COR-L47 (cell line): ENCODE measurements around the gene CFC1B.
"Not testable (repeated sequence)": the region's sequence is repeated elsewhere in the genome, so short reads cannot be mapped to it uniquely, and the experiment has no call there.

Source experiments
- DNase-seq: peaks from one replicate; lab custom pipeline; 2025; lab: John Stamatoyannopoulos, UW

CFC1B gene

DNA sequence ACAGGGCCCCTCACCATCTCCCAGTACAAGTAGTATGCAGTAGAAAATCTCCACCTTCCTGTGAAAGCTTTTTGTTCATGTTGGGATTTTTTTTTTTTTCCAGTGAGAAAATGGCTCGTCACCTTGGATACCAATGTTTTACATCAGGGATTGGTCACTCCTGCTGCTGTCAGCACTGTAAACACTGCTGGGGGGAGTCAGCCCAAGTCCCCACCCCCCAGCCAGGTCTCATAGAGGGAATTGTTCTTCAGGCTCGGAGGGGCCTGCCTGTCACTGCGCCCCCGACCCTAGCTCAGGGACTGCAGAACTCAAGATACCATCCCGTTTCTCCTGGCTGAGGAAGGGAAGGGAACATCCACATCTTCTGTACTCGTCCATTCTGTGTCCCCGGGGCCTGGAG is at the start of gene CFC1B:
Gene CFC1B (plus strand): TSS at position 231 of the 400 bp plus-strand sequence. CDS start 263 bp downstream, outside the sequence.
- DNase-seq = not testable (repeated sequence)

DNA sequence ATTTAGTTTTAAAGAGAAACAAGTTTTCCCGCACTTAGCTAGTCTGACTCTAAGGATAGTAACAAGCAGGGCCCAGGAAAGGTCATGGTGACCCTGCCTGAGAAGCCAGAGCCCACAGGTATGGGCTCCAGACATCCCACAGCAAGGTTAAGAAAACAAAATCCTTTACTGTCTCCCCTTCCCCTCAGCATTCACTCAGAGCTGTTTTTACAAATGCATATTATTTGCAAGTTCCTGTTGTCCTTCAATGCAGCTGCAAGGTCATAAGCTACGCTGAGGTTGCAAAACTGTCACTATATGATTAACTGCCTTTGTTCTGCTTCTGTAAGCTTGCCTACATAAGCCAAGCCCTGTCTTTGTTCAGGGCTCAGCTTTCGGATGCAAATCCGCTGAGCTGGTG is 29.9 kb upstream of the CFC1B start:
- DNase-seq = not testable (repeated sequence)

DNA sequence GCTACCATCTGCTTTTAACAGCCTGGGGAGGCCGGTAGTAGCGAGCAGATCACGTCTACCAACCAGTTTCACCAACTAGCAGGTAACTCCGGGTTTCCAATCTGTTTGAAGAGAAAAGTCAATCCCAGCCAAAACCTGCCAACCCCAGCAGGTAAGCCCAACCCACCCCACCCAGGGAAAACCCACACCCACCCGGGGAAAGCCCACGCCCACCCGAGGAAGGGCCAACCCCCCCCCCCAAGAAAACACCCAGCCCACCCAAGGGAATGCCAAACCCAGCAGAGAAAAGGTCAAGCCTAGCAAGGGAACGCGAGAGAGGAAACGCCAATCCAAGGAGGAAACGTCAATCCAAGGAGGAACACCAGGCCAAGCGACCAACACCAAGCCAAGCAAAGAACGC is 11.8 kb upstream of the CFC1B start, which contains the start of gene POTEI:
Gene POTEI (minus strand): TSS at position 101 of the 400 bp plus-strand sequence. CDS start 93 bp downstream, at position 8.
- not testable (repeated sequence) for DNase-seq

DNA sequence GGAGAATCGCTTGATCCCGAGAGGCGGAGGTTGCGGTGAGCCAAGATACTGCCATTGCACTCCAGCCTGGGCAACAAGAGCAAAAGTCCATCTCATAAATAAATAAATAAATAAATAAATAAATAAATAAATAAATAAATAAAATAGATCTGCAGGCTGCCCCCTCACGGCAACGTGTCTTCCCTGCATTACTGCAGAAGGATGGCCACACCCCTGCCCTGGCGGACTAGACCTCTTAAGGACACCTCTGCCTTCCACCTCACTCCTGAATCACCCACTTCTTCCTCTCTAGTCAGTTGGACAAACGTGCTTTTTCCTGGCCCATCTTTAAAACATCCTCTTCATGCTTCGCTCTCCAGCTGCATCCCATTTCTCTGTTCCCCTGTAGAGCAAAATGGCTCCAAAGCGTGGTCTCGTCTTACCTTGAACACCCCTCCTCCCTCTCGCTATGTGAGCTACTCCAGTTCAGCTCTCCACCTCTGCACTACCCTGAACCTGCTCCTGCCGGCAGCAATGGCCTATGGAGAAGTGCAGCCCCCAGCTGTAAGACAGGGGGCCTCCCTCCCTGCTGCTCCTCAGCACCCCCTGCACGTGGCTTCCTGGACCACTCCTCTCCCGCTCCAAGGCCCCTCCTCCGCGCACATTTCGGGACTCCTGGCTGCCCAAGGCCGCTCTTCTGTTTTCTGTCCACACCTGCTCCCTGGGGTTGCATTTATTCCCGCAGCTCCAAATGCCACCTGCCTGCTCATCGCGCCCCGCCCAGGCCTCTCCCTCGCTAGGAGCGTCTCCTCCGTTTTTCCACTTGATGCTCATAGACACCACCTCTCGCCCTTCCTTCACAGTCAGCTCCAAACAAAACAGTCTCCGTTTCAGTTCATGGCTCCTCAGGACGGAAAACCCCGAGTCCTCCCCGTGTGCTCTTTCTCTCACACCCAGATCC is 9.9 kb upstream of the CFC1B start:
- not testable (repeated sequence) for DNase-seq

DNA sequence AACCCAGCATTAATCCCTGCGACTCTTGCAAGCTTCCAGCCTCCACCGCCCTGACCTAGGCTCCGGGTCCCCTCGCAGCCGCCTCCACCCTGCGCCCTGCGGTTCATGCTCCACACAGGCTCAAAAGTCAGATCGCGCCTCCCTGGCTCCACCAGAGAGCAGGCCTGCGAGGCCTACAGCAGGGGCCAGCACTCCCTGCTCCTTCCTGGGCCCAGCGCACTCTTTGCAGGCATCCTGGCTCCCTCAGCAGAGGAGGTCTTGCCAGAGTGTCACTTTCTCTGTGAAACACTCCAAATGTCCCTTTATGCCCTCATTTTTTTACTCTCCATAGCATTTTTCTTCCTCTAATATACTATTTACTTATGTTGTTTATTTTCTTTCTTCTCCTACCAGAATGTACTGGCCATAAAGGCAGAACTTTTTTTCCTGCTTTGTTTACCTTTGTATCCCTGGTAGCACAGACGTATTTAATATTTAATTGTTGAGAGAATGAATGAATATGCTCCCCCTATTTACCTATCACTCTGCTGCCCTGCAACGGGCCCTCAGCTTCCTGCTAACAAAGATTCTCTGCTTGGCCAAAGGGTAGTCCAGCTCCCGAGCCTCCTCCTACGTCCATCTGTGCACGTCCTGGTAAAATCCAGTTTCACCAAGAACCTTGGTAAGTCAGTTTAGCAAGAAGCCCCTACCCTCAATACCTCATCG is 9.1 kb upstream of the CFC1B start:
- DNase-seq = not testable (repeated sequence)

DNA sequence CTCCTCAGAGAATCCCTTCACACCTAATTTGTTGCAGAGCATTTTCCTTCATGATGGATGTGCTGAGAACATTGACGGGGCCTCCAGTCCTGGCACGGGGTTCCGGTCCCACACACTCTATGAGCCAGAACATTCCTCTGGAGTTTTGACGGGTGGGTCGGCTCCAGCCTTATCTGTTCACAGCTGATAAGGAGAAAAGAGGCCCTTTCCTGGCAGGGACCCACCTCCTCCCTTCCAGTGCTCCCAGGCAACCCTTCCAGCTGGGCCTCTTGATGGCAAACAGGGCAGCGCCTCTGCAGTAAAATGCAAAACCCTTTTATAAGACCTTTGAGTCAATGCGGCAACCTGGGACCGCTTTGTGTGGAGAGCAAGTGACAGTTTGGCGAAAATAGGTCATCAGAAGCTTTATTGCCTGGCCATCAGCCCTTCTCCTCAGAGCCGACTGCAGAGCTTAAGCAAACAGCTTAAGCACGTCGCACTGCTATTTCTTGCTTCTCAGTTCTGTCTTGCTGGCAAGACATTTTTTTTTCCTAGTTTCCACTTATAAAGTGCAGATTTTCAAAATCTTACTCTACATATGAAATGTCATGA is 2.4 kb upstream of the CFC1B start:
- not testable (repeated sequence) for DNase-seq

DNA sequence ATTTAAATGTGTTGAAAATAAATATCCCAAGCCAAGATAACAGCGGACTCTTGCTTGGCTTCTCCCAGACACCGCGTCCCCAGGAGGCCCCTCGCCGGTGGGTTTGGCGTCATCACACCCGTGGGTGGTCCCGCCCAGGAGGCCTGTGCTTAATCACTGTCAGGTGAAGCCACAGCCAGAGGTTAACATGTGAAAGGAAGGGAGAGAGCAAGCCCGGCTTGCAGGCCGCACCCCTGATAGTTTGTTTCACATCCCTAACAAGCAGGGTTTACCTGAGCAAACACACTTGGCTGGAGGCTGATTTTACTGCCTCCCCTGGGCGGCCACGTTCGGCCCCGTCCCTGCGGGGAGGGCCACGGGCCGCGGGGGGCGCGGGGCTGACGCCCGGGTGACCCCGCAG is 1.4 kb downstream of the CFC1B start:
- DNase-seq = not testable (repeated sequence)

DNA sequence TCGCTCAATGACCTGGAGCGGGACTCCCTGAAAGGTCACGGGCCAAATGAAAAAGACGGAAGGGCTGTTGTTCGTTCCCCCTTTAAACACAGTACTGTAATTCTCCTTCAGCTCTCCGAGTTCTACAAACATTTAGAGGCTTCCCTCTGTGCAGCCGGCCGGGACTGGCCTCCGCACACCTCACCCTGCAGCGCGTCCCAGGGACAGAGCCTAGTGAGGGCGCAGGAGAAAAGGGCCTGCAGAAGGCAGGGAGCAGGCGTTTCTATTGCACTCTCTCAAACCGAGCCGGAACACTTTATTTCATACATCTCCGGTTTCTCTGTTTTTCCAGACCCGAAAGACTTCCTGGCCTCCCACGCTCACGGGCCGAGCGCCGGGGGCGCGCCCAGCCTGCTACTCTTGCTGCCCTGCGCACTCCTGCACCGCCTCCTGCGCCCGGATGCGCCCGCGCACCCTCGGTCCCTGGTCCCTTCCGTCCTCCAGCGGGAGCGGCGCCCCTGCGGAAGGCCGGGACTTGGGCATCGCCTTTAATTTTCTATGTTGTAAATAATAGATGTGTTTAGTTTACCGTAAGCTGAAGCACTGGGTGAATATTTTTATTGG is 6.4 kb downstream of the CFC1B start:
- DNase-seq = not testable (repeated sequence)

DNA sequence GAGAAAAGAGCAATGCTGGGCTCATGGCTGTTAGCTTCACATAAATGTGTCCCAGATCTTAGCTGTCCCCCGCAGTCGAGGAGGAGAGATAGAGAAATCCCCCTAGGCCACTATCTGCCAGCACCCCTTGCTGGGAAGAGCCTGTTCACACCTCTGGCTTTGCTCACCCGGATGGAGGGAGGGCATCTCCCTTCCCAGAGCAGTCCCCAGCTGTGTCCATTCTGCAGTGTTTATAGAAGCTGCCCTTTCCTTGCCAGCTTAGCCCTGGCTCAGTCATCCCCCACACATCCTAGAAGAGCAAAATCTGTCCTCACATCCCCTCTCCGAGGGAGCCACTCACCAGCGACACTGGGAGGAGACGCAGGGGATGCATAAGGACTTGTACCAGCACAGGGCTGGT is 8.5 kb downstream of the CFC1B start:
- not testable (repeated sequence) for DNase-seq

DNA sequence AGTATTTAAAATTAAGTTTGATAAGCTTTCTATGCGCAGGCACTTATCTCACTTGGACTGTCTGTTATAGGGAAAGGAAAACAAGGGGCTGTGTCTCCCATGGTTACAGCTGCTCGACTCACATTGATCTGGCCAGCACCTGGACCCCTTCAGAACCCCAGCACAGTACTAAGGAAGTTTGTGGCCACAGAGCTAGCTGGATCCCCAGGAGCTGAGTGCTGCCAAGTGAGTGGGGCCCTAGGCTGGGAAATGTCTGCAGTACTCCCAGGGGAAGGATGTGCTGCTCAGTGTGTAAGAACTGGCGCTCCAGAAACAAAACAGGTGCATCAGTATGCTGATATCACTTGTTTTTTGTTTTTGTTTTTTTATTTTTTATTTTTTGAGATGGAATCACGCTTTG is 9.2 kb downstream of the CFC1B start:
- DNase-seq = not testable (repeated sequence)

DNA sequence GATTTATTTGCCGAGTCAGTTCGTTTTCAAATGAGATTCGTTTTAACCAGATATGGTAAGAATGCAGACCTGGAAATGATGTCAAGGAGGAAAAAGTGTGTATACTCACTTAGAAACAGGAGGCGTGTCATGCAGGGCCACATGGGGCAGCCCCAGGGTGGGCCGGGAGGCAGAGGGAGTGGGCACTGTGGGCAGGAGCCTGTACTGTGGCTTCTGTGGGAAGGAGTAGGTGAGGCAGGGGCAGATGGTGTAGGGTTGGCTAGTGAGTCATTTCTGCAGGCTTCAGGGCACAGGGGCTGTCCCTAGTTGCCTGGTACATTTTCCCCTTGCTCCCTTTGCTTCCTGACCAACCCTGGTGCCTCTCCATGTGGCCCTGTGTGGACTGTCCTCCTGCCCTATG is 10.2 kb downstream of the CFC1B start:
- DNase-seq = not testable (repeated sequence)

DNA sequence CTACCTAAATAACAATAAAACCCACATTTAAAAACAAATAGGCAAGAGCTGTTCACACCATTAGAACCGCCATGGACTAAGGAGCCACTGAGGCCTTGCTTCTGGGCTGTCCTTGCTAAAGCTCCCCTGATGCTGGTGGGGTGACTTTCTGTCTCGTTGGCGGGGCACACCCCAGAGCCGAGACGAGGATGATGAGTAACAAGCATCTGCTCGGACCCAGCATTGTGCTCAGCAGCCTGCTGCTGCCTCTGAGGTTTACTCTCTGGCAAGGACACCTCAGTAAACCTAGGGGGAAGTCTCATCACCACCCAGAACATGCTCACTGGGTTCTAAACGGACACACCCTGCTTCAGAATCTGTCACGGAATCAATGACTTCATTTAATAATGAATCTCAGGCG is 10.7 kb downstream of the CFC1B start:
- not testable (repeated sequence) for DNase-seq

DNA sequence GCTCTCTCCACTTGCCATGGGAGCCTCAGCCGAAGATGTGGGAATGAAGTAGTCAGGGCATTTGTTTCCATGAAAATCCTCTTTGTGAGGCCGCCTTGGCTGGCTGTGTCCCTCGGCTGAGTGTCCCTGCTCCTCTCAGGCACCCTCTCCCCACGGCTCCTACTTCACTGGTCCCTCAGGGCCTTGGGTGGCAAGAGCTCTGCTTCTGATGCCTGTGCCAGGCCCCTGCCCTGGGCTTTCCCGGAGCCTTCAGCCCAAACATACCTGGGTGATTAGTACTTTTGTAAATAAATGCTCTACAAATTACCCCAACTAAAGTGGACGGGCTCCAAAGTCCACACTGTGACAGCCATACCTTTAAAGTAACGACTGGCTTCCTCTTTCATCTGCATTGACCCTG is 15.6 kb downstream of the CFC1B start:
- DNase-seq = not testable (repeated sequence)

DNA sequence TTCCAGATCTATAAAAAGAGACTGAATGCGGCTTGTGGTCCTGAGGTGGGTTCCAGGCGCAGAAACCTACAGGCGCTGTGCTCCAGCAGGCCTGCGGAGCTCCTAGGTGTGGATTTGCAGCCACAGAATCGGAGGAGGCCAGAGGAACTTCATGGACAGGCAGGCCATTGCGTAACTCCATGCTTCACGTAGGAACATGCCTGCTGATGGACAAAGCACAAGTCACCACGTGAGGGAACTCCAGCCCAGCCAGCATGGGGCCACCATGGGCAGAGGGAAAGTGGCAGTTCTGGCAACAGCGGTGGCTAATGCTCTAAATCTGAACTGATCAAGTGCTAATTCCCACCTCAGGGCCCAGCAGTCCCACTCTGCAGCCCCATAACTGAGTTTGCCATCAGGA is 17.2 kb downstream of the CFC1B start:
- not testable (repeated sequence) for DNase-seq

DNA sequence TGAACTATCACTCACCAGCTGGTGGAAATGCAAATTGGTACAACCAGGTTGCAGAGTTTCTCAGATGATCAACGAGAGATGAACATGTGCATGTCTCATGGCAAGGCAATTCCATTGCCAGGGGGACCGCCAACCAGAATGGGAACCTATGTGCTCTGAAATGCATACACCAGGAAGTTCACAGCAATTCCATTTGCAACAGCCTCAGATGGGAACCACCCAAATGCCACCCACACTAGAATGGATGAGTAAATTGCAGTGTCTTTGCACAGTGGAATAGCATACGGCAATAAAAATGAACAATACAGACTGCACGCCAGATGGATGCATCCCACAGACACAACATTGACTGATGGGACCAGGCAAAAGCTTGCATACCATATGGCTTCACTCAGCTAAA is 21.8 kb downstream of the CFC1B start:
- DNase-seq = not testable (repeated sequence)

DNA sequence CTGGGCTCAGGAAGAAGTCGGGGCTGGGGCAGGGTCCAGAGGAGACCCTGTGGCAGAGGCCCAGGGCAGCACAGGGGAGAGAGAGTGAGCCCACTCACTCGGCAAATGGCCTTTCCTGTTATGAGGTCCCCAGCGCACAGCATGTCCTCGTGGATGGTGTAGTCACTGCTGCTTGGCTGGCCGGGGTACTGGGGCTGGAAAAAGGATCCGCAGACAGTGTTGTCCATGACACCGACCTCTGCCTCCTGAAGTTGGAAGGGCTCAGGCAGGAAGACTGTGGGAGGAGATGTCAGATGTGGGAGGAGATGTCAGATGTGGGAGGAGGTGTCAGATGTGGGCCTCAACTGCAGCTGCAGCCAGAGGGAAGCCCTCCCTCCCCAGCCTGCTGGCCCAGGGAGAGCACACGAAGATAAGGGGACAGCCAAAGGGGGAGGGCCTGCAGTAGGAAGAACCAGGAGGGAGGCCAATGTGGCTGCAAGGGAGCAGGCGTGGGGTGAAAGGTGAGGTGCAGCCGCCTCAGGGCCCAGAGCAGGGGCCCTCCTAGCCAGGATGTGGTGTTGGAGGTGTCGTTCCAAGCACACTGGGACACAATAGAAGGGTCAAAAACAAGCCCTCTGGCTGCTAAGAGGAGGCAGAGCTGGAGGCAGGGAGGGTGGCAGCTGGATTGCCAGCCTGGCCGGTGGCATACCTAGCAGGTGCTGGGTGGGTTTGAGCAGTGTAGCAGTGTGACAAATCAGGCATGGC is 22.9 kb downstream of the CFC1B start:
- DNase-seq = not testable (repeated sequence)

DNA sequence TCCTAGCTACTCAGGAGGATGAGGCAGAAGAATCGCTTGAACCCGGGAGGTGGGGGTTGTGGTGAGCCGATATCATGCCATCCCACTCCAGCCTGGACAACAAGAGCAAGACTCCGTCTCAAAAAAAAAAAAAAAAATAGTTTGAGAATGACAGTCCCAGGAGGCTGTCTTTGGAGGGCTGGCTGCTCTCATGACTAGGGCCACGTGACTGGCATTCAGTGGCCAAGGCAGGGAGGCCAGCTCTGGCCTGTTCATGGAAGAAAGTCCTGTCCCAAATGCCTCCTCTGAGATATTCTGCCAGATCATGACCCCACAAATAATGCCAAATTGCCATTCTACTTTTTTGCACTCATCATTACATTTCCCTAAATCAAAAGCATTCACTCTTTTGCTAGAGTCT is 24.0 kb downstream of the CFC1B start:
- DNase-seq = not testable (repeated sequence)

DNA sequence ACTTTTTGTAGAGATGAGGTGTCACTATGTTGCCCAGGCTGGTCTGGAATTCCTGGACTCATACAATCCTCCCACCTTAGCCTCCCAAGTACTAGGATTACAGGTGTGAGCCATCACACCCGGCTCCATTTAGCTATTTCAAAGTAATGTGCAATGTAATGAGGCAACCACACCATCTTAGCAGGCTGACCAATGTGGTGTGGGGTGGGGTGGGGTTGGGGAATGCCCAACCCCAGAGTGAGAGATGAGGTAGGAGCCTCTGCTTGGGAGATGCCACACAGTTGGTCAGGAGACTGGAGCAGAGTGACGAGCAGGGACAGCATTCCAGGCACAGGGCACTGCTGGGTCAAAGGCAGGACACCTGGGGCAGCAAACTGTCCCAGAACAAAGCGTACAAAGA is 27.4 kb downstream of the CFC1B start:
- not testable (repeated sequence) for DNase-seq

DNA sequence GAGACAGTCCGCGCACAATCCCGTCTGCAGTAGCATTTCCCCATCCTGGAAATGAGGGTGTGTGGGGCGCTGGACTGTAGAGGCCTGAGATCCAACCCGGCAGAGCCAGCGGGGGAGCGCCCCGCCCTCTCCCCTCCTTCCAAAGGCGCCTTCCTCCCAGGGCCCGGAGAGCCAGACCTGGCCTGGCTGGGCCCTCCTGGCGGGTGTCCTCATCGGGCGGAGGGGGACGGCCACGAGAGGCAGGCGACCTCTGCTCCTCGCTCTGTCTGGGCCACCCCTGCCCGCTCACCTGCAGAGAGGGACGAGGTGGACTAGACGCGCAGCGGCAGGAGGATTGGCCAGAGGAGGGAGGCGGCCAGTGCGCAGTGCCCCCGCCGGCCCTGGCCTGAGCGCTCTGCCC is 28.5 kb downstream of the CFC1B start:
- DNase-seq = not testable (repeated sequence)

DNA sequence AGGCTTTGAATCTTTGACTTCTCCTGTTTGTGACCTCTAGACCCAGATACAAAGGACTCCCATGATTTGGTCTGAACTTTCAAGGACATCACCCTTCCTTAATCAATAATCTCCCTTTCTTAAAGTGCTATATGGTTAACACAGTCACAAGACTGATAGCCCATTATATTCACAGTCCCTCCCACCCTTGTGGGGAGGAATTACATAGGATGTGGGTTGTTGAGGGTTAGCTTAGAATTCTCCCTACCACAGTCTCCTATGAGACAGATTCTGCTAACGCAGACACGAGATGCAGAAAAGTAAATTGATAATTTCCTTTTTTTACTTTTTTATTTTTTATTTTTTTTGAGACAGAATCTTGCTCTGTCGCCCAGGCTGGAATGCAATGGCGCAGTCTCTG is 33.2 kb downstream of the CFC1B start:
- not testable (repeated sequence) for DNase-seq

DNA sequence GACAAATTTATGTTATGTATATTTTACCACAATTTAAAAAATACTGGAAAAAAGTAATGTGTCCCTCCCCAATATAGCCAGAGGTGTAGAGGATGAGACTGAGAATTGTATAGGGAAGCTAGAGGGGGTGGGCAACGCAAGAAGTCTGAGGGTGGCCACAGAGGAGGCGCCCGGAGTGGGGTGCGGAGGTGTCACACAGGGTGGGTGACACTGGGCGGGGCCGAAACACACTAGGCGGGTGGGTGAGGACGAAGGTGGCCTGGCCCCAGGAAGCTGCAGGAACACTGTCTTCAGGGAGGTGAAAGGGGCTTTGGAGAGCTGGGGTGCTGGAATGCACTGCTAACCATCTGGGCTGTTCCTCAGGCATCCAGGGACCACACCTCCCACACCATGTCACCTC is 35.4 kb downstream of the CFC1B start:
- DNase-seq = not testable (repeated sequence)
